Skeletal muscle tissue (tissue), 1 donor: ENCODE data around the gene FRMD7. TPM values are rescaled to one million over a fixed set of nuclear protein-coding genes. Genes with fewer than 3 reads are reported as not detected.

Source experiments
- total RNA-seq: library from RNA; depleted of rRNA; stranded (reverse); fragments of >200 nt; gene quantifications from one replicate; pipeline ENCODE4 v1.2.3, GENCODE V29; 2014

The FRMD7 gene
- total RNA-seq, 1 donor from 2014 or later, result 0.52 TPM

Other genes with a start within 250 kb of the FRMD7 start
- gene STK26, start 104.7 kb downstream of the FRMD7 start, total RNA-seq, result 24.5 TPM
- 29.7 TPM for gene RAP2C, start 91.4 kb upstream of the FRMD7 start, total RNA-seq